GM19043 (cell line): ENCODE data around the gene KLF6.
A peak's percentile ranks its signal among the peaks of the same experiment; 100 is the strongest.

Source experiments
- ATAC-seq: cut with Tn5 transposase; IDR thresholded peaks from one replicate; pipeline ENCODE4 v1.9.1; 2021; ENCODE audit warnings: low read depth; ENCODE audit not compliant: unreplicated experiment

Gene KLF6

GRCh38 chr10:3784510-3785250, at the start of gene KLF6:
Gene KLF6 (minus strand): TSS chr10:3785209. CDS start chr10:3785014, 195 bp downstream.
- no peak for ATAC-seq

- ATAC-seq = no peak
Measured at GRCh38 chr10:3834404-3834803, 49.4 kb upstream of the KLF6 start.

GRCh38 chr10:3833046-3833445, 48.0 kb upstream of the KLF6 start:
- ATAC-seq = no peak

GRCh38 chr10:3832022-3832786, 47.2 kb upstream of the KLF6 start:
- peak; percentile 43 for ATAC-seq

GRCh38 chr10:3831608-3832007, 46.6 kb upstream of the KLF6 start:
- no peak for ATAC-seq

- no peak for ATAC-seq
Measured at GRCh38 chr10:3830946-3831345, 45.9 kb upstream of the KLF6 start.

GRCh38 chr10:3829156-3830050, 44.4 kb upstream of the KLF6 start:
- no peak for ATAC-seq

GRCh38 chr10:3828404-3829155, 43.6 kb upstream of the KLF6 start:
- ATAC-seq = no peak

GRCh38 chr10:3827768-3828403, 42.9 kb upstream of the KLF6 start:
- ATAC-seq = no peak

GRCh38 chr10:3827266-3827665, 42.3 kb upstream of the KLF6 start:
- ATAC-seq = no peak

GRCh38 chr10:3825862-3826351, 40.9 kb upstream of the KLF6 start:
- ATAC-seq = no peak

- ATAC-seq = no peak
Measured at GRCh38 chr10:3825244-3825643, 40.2 kb upstream of the KLF6 start.

GRCh38 chr10:3822541-3823330, 37.7 kb upstream of the KLF6 start:
- no peak for ATAC-seq

- no peak for ATAC-seq
Measured at GRCh38 chr10:3820255-3820654, 35.2 kb upstream of the KLF6 start.

GRCh38 chr10:3816995-3817394, 32.0 kb upstream of the KLF6 start:
- no peak for ATAC-seq

GRCh38 chr10:3814838-3815220, 29.8 kb upstream of the KLF6 start:
- no peak for ATAC-seq

GRCh38 chr10:3813986-3814837, 29.2 kb upstream of the KLF6 start:
- ATAC-seq = no peak

GRCh38 chr10:3813267-3813666, 28.3 kb upstream of the KLF6 start:
- no peak for ATAC-seq
